AML-193 (cell line): ENCODE results near the gene CDHR1.
"Not testable (repeated sequence)": the region's sequence is repeated elsewhere in the genome, so short reads cannot be mapped to it uniquely, and the experiment has no call there.

Source experiments
- DNase-seq, 2 experiments: peaks; one replicate each; lab custom pipeline; 2025; lab: John Stamatoyannopoulos, UW

CDHR1 gene

GRCh38 chr10:84175436-84175835 is 18.9 kb upstream of the CDHR1 start:
- no peak for DNase-seq

- DNase-seq: no peak
Observed at GRCh38 chr10:84176351-84176750, 18.0 kb upstream of the CDHR1 start.

GRCh38 chr10:84176836-84177474 is 17.4 kb upstream of the CDHR1 start:
- no peak for DNase-seq

- no peak for DNase-seq
Observed at GRCh38 chr10:84177541-84178141, 16.7 kb upstream of the CDHR1 start.

GRCh38 chr10:84178160-84178609 is 16.2 kb upstream of the CDHR1 start:
- DNase-seq: no peak

- DNase-seq: no peak
Observed at GRCh38 chr10:84179059-84179710, 15.2 kb upstream of the CDHR1 start.

- not testable (repeated sequence) for DNase-seq
Observed at GRCh38 chr10:84180386-84180785, 14.0 kb upstream of the CDHR1 start.

GRCh38 chr10:84181631-84182030 is 12.7 kb upstream of the CDHR1 start:
- no peak for DNase-seq

GRCh38 chr10:84184517-84184916 is 9.8 kb upstream of the CDHR1 start:
- no peak for DNase-seq

GRCh38 chr10:84185526-84186175 is 8.7 kb upstream of the CDHR1 start:
- DNase-seq: no peak

GRCh38 chr10:84188815-84189214 is 5.5 kb upstream of the CDHR1 start:
- no peak for DNase-seq

GRCh38 chr10:84190621-84191020 is 3.7 kb upstream of the CDHR1 start:
- no peak for DNase-seq

GRCh38 chr10:84191106-84191505 is 3.2 kb upstream of the CDHR1 start:
- no peak for DNase-seq

- no peak for DNase-seq
Observed at GRCh38 chr10:84193327-84193726, 1.0 kb upstream of the CDHR1 start.

- DNase-seq: no peak
Observed at GRCh38 chr10:84193846-84194423, 402 bp upstream of the CDHR1 start.

GRCh38 chr10:84195044-84195830 is 900 bp downstream of the CDHR1 start:
- DNase-seq: no peak

- no peak for DNase-seq
Observed at GRCh38 chr10:84196083-84196482, 1.7 kb downstream of the CDHR1 start.

GRCh38 chr10:84196941-84197340 is 2.6 kb downstream of the CDHR1 start:
- DNase-seq: no peak

- DNase-seq: no peak
Observed at GRCh38 chr10:84197643-84198042, 3.3 kb downstream of the CDHR1 start.

- DNase-seq: no peak
Observed at GRCh38 chr10:84198206-84198915, 4.0 kb downstream of the CDHR1 start.
